Lung microvascular endothelial cell (primary cell): ENCODE measurements around the gene LRRC4B. TPM values are rescaled to one million over a fixed set of nuclear protein-coding genes. Genes with fewer than 3 reads are reported as not detected.

ENCODE experiments used
- DNase-seq, 2 donors: peaks; one replicate each; pipeline versions ENCODE4 v3.0.0 to v3.0.0-alpha.2; 2010; ENCODE audit warnings: low read depth in 2 of 2
- total RNA-seq: library from RNA; depleted of rRNA; stranded (reverse); fragments of >200 nt; gene quantifications from 2 replicates; pipeline ENCODE4 v1.2.1, GENCODE V29; 2014

LRRC4B gene
- total RNA-seq, 1 donor from 2014 or later: not detected

GRCh38 chr19:50522881-50523280 is 45.4 kb downstream of the LRRC4B start:
- no peak for DNase-seq

- no peak for DNase-seq
These were observed 47.3 kb downstream of the LRRC4B start for GRCh38 chr19:50520822-50521465.

- no peak for DNase-seq
These were observed 49.1 kb downstream of the LRRC4B start for GRCh38 chr19:50519006-50519575.

DNA sequence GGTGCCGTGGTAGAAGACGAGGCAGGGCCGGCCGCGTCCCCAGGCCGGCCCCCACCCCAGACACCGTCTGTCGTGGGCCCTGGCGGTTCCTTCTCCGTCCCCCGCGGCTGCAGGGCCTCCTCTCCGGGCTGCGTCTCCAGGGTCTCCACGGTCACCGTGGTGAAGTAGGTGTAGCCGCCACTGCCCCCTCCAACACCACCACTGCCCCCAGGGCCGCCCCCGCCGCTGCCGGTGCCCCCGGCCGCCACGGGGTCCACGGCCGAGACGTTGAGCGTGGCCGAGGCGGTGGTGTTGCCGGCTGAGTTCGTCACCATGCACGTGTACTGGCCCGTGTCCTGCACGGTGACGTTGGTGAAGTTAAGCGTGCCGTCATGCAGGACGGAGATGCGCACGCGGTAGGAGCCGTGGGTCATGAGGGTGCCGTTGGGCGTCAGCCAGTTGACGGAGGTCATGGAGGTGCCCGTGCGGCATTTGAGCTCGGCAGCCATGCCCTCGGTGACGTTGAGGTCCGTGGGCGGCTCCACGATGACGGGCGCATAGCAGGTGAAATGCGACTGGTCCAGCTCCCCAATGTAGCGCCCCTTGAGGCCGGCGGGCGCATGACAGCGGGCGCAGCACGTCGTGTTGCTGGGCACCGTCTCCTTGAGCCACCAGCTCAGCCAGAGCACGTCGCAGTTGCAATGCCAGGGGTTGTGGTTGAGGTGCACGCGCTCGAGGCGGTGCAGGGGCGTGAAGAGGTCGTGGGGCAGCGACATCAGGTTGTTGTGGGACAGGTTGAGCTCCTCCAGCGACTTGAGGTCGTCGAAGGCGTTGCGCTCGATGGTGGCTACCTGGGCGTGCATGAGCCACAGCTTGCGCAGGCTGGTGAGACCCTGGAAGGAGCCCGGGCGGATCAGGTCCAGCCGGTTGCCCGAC is 49.9 kb downstream of the LRRC4B start:
- no peak for DNase-seq

DNA sequence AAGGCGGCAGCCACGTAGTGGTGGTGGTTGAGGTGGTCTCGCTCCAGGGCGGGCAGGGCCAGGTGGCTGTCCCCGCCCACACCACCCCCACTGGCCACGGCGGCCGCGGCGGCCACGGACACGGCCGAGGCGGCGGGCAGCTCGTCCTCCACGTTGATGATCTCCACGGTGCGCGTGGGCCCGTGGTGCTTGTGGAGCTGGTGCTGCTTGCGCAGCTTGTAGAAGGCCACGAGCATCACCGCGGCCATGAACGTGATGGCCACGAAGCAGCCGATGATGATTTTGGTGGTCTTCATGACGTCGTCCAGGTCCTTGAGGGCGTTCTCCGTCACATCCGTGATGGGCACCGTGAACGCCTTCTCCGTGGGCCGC is 50.5 kb downstream of the LRRC4B start:
- no peak for DNase-seq

DNA sequence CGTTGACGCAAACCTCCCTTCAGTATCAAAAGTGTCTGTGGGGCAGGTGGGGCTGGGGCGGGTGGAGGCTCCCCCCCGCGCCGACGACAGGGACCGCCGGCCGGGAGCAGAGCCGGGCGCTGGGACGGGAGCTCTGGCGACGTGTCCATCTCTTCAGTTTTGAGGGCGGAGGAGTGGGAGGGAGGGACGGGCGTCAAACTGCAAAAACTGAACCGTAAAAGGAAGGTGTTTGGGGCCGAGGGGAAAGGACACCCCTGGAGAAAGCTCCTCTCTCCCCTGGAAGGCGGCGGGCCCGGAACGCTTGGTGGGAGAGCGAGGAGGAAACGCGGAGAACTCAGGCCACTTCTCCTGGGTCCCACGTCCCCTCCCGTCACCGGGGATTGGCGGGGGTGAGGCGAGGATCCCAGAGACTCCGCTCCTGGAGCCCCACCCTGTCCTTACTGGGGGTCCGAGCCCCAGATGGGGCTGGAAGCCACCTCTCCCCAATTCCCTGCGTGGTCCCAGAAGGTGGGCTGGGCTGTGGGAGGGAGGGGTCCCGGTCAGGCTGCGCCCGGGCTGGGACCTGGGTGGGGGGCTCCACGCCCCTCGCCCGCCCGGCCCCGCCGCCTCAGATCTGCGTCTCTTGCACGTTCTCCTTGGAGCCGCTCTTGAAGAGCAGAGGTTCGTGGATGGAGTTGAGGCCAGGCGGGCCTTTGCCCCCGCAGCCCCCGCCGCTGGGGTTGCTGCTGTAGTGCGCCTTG is 51.1 kb downstream of the LRRC4B start:
- DNase-seq: no peak

- DNase-seq: no peak
These were observed 51.8 kb downstream of the LRRC4B start for GRCh38 chr19:50516456-50516855.

- no peak for DNase-seq
These were observed 53.1 kb downstream of the LRRC4B start for GRCh38 chr19:50515168-50515561.

GRCh38 chr19:50514346-50515167 is 53.7 kb downstream of the LRRC4B start:
- no peak for DNase-seq

DNA sequence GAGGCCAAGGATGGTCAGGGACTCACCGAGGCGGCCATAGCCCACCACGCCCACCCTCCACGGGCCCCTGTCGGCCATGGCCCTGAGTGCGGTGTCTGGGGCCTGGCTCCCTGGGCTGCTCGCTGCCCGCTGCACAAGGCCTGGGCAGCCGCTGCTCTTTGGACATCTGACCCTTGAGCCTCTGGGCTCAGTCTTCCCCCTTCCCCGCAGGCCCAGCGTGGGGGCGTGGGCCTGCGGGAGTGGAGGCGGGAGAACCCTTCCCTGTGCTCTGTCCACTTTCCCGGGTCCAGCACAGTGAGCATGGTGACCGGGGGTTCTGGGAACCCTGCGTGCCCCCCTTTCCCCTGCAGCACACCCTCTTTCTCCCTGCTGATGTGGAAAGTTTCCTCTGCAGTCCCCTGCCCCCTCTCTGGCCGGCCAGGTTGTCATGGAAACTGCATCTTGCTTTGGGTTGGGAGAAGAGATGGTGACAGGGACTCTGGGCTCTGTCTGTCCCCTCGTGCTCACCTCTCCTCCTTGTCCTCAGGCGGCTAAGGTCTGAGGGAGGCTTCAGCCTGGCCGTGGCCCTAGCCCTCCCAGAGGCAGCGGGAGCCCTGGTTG is 54.4 kb downstream of the LRRC4B start, which contains the start of gene ASPDH:
TSS of gene ASPDH (minus strand) at position 168 of the 600 bp plus-strand sequence. CDS start at position 78, 90 bp downstream.
- DNase-seq: no peak

DNA sequence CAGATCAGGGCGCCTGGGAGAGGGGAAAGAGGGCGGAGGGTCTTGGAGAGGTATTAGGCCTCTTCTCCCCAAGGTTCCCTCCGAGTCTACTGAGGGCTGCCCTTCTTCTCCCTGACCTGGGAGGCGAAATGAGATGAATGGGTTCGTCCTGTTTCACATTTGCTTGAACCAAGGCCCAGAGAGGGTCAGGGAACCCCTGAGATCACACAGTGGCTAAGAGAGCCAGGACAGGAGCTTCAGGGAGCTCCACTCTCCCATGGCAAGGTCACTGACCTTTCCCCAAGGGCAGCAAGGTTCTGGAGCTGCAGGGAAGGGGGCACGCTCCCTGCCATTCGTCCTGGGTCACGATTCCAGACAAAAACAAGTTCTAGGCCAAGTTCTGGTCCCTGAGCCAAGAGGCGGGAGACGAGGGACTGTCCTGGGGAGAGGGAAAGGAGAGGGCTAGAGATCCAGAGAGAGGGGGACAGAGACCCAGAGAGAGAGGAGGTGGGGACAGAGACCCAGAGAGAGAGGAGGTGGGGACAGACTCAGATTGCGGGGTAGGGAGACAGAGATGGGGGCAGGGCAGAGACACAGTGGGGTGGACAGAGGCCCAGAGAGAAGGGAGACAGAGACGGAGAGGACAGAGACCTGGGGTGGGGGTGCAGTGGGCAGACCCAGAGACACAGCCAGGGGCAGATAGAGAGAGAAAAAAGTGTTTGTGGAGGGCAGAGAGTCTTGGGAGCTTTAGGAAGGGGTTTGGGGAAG is 55.1 kb downstream of the LRRC4B start:
- no peak for DNase-seq

- no peak for DNase-seq
These were observed 55.9 kb downstream of the LRRC4B start for GRCh38 chr19:50512112-50512998.

DNA sequence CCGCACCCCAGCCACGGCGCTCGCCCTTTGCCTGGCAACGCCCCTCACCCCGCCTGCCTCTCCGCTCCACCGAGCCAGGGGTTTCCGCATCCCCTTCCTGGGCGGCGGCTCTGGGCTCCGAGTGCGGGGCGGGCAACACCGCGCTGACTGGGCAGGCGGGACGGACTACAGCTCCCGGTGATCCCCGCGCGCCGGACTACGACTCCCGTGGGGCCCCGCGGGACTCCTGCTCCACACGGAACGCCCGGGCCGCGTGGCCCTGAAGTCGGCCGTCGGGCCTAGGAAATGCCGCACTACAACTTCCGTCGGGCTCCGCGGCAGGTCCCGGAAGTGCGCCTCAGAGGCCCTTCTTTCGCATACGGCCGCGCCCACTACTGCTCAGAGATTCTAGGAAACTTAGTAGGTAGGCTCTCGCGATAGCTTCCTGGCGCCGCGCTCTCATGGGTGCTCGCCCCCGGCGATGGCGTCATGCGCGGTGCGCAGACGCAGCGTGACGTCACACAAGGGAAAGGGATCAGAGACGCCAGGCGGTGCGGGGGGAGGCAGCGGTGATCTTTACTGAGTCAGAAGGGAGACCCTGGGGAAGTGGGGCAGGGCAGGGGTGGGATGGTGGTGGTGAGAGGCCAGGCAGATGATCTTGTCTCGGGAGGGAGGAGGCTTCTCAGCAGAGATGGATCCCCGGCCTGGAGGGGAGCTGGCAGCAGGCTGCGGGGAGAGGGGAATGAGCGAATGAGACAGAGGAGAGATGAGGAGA is 57.0 kb downstream of the LRRC4B start, which contains the start of gene JOSD2:
TSS of gene JOSD2 (minus strand) at position 123 of the 754 bp plus-strand sequence. CDS start 760 bp downstream, outside the sequence.
- peak; percentile 99 for DNase-seq

- no peak for DNase-seq
These were observed 57.6 kb downstream of the LRRC4B start for GRCh38 chr19:50510700-50511068.

DNA sequence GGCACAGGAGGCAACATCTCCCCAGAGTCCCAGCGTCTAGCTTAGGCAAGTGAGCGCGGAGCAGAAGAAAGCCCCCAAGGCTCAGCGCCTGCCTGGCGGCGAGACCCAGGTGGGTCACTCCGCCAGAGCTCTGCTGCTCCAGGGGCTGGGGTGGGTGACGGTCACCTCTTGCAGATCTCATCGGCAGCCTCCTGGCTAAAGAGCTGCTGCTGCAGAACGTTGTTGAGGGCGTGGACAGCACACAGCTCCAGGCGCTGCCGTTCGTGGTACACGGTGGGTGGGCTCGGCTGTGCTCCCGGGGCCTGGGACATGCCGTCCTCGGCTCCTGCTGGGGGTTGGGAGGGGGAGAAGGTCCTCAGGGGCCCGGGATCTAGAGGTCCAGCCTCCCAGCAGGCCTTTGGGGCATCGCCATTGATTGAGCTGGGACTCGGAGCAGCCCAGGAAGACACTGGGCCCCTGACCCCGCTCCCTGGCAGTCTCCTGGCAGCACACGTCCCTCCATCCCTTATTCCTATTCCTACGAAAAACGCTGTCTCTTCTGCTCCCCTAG is 58.0 kb downstream of the LRRC4B start:
- no peak for DNase-seq

DNA sequence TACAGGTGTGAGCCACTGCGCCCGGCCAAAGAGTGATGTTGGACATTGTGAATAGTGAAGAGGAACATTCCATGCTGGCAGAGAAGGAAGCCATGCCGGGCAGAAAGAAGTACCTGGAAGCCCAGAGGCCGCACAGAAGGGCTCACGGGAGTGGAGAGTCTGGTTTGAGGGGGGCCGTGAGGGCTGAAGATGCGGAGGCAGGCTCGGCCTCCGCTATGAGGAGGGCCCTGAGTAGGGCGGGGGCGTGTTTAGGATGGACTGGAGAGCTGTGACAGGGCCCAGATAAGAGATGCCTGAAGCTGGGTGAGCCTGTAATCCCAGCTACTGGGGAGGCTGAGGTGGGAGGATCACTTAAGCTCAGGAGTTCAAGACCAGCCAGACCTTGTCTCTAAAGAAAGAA is 58.9 kb downstream of the LRRC4B start:
- no peak for DNase-seq

- DNase-seq: no peak
These were observed 59.4 kb downstream of the LRRC4B start for GRCh38 chr19:50508843-50509190.

DNA sequence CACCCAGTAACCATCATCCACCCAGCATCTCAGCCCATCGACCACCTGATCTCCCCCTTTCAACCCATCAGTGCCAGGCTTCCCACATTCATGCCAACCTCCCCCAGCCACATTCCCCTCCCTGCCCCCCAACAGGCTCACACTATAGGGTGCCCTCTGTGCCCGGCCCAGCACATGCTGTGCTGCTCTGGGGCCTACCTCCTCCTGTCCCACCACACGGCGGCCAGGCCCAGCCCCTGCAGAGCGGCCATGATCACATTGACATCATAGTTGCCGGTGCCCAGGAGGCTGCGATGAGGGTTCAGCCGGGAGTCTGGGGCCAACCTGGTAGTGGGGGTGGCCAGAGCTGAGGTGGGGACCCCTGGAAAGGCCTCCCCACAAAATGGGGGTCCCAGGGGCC is 60.9 kb downstream of the LRRC4B start:
- DNase-seq: no peak
